ENCODE data around the gene HYAL2. TPM values are rescaled to one million over a fixed set of nuclear protein-coding genes. Genes with fewer than 3 reads are reported as not detected.

The HYAL2 gene
- polyA plus RNA-seq, 3 donors = 18.3 to 25.8 (median 18.9) TPM

DNA sequence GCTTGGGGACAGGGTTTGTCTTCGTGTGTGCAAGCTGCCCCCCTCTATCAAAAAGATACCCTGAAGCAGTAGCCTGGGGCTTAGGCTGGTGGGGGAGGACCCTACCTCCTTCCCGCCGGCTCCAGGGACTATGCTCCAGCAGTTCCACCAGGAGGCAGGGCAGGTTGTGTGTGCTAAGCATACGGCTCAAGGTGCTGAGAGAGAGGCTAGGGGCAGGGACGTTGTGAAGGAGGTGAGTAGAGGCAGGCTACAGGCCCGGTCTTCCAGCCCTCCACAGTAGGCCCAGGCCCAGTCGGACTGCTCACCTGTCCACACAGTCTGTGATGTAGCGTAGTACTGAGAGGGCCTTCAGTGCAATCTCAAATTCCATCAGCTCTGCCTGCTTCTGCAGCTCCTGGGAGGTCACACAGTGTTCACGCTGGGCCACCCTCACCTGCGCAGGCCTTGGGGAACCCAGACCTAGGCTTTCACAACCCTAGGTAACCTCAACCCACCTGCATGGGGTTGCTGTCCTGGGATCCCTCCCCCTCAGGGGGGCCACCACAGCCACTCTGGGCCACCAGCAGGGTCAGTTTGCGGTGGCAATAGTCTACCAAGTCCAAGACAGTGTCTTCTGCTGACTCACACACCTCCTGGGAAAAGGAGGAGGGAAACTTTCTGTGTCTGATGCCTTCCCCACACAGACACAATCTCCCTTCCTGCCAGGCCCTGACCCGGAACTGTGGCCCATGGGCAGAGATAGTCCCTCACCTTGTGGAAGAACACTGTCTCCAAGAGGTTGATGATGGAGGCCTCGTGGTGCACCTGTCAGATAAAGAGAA, 20.5 kb upstream of the HYAL2 start:
- Histone ChIP-seq H3K9me3 (replicated peaks in 1 of 2; ENCODE audit: control insufficient read depth in 1 of 2, insufficient read depth in 1 of 2, low read length in 2 of 2) (no peaks in the 10 kb centered on the region), H3K9ac (ENCODE audit: insufficient read depth, low read length, poor library complexity, severe bottlenecking) (no peak overlapping the region), H3K36me3 (replicated peaks in 1 of 2; ENCODE audit: control insufficient read depth in 1 of 2, insufficient read depth in 2 of 2, low read length in 2 of 2) (peaks cover 2 to 4% of the 10 kb centered on the region in 2 donors), H3K4me2 (replicated peaks; ENCODE audit: extremely low read depth, low read length, poor library complexity, severe bottlenecking) (no peak overlapping the region), H3K27me3 (ENCODE audit: control insufficient read depth in 2 of 2, insufficient read depth in 2 of 2, low read length in 2 of 2) (no peaks in the 10 kb centered on the region), H3K79me2 (ENCODE audit: insufficient read depth, low read length) (peaks cover 46% of the 10 kb centered on the region), H3K4me1 (ENCODE audit: control insufficient read depth in 1 of 2, insufficient read depth in 2 of 2, low read length in 2 of 2) (peaks cover 63 to 88% of the 10 kb centered on the region in 2 donors), H3K27ac (ENCODE audit: low read depth in 1 of 2, low read length in 2 of 2) (no peak overlapping the region), H3K4me3 (replicated peaks in 1 of 3; ENCODE audit: low read depth in 2 of 3, low read length in 3 of 3) (no peak overlapping the region), H4K20me1 (ENCODE audit: insufficient read depth, low read length) (peaks cover 12% of the 10 kb centered on the region), H2AFZ (ENCODE audit: insufficient read depth, low read depth, low read length, poor library complexity, severe bottlenecking) (no peak overlapping the region)
- no peak for DNase-seq
- H3K36me3 Mint-ChIP-seq = peaks cover 9 to 14% of the 10 kb centered on the region in 2 donors
- H3K27ac Mint-ChIP-seq = peak overlapping the region in 1 of 7 donors; percentile 30
- H3K27me3 Mint-ChIP-seq (ENCODE audit: low read depth in 3 of 3) = no peaks in the 10 kb centered on the region
- H3K9me3 Mint-ChIP-seq = no peaks in the 10 kb centered on the region
- intact Hi-C loops (cut with micrococcal nuclease) = no loop called here
- 87% methylated on average over 8 of the region's 13 CpGs for WGBS (ENCODE audit: insufficient coverage)
- no peak overlapping the region for H3K4me3 Mint-ChIP-seq
- TF ChIP-seq, protein P1, sequence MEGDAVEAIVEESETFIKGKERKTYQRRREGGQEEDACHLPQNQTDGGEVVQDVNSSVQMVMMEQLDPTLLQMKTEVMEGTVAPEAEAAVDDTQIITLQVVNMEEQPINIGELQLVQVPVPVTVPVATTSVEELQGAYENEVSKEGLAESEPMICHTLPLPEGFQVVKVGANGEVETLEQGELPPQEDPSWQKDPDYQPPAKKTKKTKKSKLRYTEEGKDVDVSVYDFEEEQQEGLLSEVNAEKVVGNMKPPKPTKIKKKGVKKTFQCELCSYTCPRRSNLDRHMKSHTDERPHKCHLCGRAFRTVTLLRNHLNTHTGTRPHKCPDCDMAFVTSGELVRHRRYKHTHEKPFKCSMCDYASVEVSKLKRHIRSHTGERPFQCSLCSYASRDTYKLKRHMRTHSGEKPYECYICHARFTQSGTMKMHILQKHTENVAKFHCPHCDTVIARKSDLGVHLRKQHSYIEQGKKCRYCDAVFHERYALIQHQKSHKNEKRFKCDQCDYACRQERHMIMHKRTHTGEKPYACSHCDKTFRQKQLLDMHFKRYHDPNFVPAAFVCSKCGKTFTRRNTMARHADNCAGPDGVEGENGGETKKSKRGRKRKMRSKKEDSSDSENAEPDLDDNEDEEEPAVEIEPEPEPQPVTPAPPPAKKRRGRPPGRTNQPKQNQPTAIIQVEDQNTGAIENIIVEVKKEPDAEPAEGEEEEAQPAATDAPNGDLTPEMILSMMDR (IDR thresholded peaks at IDR 0.05) = no peak
- peaks cover 76% of the 10 kb centered on the region for H3K4me1 Mint-ChIP-seq

DNA sequence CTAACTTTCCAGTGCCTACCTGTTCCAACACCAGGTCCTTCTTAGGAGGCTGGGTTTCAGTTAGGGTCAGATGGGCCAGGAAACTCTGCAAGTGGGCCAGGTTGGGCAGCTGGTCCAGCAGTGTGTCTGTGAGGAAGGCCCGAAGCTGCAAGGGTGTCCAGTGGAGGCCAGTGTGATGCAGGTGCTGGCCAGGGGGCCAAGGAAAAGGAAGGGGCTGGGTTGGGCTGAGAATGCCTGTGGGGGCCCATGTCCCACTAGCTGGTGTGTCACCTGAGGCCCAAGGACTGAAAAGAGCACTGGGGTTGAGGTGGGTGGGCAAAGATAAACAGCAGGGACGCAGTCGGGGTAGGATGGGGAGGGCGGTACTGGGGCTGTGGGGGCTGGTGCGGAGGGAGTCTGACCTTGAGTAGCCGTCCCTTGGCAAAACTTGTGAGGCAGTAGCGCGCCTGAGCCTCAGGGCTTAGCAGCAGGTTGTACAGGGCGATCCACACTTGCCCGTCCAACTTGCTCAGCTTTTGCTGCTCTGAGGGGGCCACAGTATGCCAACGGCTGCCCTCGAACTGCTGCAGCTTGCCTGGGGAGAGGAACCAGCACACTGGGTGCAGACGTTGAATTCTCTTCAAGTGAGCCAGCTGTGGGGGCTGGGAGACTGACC, 19.6 kb upstream of the HYAL2 start:
- no peaks in the 10 kb centered on the region for H3K9me3 ChIP-seq (replicated peaks in 1 of 2; ENCODE audit: control insufficient read depth in 1 of 2, insufficient read depth in 1 of 2, low read length in 2 of 2)
- H3K4me1 ChIP-seq (ENCODE audit: control insufficient read depth in 1 of 2, insufficient read depth in 2 of 2, low read length in 2 of 2) = peaks cover 58 to 91% of the 10 kb centered on the region in 2 donors
- no peaks in the 10 kb centered on the region for H3K9me3 Mint-ChIP-seq
- H3K36me3 Mint-ChIP-seq = peaks cover 5 to 7% of the 10 kb centered on the region in 2 donors
- TF ChIP-seq, protein P1 (IDR thresholded peaks at IDR 0.05) = no peak
- no peaks in the 10 kb centered on the region for H3K36me3 ChIP-seq (replicated peaks in 1 of 2; ENCODE audit: control insufficient read depth in 1 of 2, insufficient read depth in 2 of 2, low read length in 2 of 2)
- H3K9ac ChIP-seq (ENCODE audit: insufficient read depth, low read length, poor library complexity, severe bottlenecking) = peak overlapping the region; percentile 94
- peaks cover 7% of the 10 kb centered on the region for H4K20me1 ChIP-seq (ENCODE audit: insufficient read depth, low read length)
- intact Hi-C loops (cut with micrococcal nuclease) = no loop called here
- peak overlapping the region in 1 of 2 donors; percentile 88 for H3K4me3 Mint-ChIP-seq
- H3K27me3 Mint-ChIP-seq (ENCODE audit: low read depth in 3 of 3) = no peaks in the 10 kb centered on the region
- peak overlapping the region; percentile 95 for H3K4me2 ChIP-seq (replicated peaks; ENCODE audit: extremely low read depth, low read length, poor library complexity, severe bottlenecking)
- 73% methylated on average over 13 of the region's 13 CpGs for WGBS (ENCODE audit: insufficient coverage)
- H3K27me3 ChIP-seq (ENCODE audit: control insufficient read depth in 2 of 2, insufficient read depth in 2 of 2, low read length in 2 of 2) = no peaks in the 10 kb centered on the region
- peaks cover 69% of the 10 kb centered on the region for H3K4me1 Mint-ChIP-seq
- H3K27ac Mint-ChIP-seq = peak overlapping the region in 2 of 7 donors; percentile 25 to 75
- DNase-seq = no peak
- no peak overlapping the region for H2AFZ ChIP-seq (ENCODE audit: insufficient read depth, low read depth, low read length, poor library complexity, severe bottlenecking)
- H3K27ac ChIP-seq (ENCODE audit: low read depth in 1 of 2, low read length in 2 of 2) = peak overlapping the region; percentile 91 to 98
- H3K4me3 ChIP-seq (replicated peaks in 1 of 3; ENCODE audit: low read depth in 2 of 3, low read length in 3 of 3) = peak overlapping the region in 2 of 3 experiments; percentile 83 to 94
- peaks cover 55% of the 10 kb centered on the region for H3K79me2 ChIP-seq (ENCODE audit: insufficient read depth, low read length)

All from CD14-positive monocyte (primary cell).